Measurements from ENCODE around the gene DHX16.
"Not testable (repeated sequence)": the region's sequence is repeated elsewhere in the genome, so short reads cannot be mapped to it uniquely, and the experiment has no call there.

Gene DHX16

GRCh38 chr6:30679765-30680535 is 7.1 kb upstream of the DHX16 start:
- ATAC-seq (replicated peaks) (no peak), DNase-seq (no peak)
- H3K4me3 Mint-ChIP-seq = peak overlapping the region; percentile 87 to 97
- peak overlapping the region; percentile 82 to 98 for H3K27ac Mint-ChIP-seq
- no peaks in the 10 kb centered on the region for H3K27me3 Mint-ChIP-seq
- H3K9me3 Mint-ChIP-seq = no peaks in the 10 kb centered on the region
- H3K4me1 Mint-ChIP-seq (ENCODE audit: low read depth in 2 of 2) = peaks cover 42 to 52% of the 10 kb centered on the region in 2 donors
- peaks cover 80% of the 10 kb centered on the region for H3K36me3 Mint-ChIP-seq (ENCODE audit: insufficient read depth)

DNA sequence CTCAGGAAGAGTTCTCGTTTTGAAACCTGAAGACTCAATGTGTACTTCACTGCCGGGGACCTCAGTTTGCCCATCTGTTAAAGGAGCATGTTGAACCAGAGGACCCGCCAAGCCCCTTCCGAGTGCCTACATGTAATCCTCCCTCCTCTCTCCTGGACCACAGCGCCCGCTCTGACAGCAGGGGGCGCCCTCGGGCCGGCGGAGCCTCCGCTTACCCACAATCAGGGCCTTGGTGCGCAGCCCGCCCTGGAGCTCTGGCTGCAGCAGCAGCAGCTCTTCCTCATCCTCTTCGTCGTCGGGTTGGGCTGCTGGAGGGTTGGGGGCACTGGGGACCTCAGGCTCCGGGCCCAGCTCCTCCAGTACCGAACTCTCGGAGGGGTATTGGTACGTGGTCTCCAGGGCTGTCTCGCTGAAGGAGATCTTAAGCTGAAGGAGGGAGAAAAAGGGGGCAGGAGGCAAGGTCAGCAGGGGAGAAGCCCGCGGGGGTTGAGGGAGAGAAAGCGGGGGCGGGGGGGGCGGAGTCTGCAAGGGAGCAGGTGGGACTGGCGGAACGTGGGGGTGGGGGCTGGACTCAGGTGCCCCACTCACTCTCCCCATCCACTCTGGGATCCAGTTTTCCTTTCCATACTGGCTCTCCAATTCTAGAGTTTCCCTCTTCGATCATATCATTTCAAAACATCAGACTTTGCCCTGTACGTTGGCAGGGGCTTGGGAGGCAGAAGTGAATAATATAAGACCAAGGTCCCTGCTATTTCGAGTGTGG is 6.3 kb upstream of the DHX16 start:
- peaks cover 40 to 47% of the 10 kb centered on the region in 2 donors for H3K4me1 Mint-ChIP-seq (ENCODE audit: low read depth in 2 of 2)
- DNase-seq = peak; percentile 91 to 94 (median 92)
- H3K4me3 Mint-ChIP-seq = peak overlapping the region; percentile 87 to 97
- H3K27me3 Mint-ChIP-seq = no peaks in the 10 kb centered on the region
- no peaks in the 10 kb centered on the region for H3K9me3 Mint-ChIP-seq
- peaks cover 76% of the 10 kb centered on the region for H3K36me3 Mint-ChIP-seq (ENCODE audit: insufficient read depth)
- peak; percentile 50 for ATAC-seq (replicated peaks)
- peak overlapping the region; percentile 82 to 98 for H3K27ac Mint-ChIP-seq

DNA sequence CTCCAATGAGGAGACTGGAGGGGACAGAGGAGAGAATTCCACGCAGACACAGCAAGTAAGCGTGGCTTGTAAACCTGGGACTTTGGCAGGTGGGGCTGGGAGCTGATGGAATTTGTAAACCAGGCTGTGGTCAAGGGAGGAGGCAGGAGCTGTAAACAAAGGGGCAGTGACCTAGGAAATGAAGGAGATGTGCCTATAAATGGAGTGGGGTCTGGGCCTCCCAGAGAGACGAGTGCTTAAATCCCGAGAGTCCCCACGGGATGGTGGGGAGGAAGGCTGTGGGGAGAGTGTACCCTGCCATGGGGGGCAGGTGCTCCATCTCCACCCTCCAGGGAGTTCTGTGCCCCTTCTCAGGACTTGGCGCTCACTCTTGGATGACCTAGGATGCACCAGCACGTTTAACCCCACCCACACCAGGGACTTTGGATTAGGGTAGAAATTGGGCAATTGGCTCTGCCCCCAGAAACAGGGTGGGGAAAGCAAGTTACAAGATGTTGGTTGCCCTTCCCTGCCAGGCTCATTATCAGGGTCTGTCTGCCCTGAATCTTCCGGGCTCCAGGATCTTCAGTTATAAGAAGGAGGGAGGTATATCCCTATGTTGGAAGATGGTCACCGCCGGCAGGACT is 4.0 kb upstream of the DHX16 start:
- Mint-ChIP-seq H3K27ac (peak overlapping the region; percentile 66 to 81), H3K27me3 (no peaks in the 10 kb centered on the region), H3K9me3 (no peaks in the 10 kb centered on the region), H3K4me3 (no peak overlapping the region), H3K36me3 (ENCODE audit: insufficient read depth) (peaks cover 69% of the 10 kb centered on the region), H3K4me1 (ENCODE audit: low read depth in 2 of 2) (peaks cover 40 to 44% of the 10 kb centered on the region in 2 donors)
- ATAC-seq (replicated peaks) = no peak
- no peak for DNase-seq

GRCh38 chr6:30670760-30671527 is 1.9 kb downstream of the DHX16 start:
- no peaks in the 10 kb centered on the region for H3K27me3 Mint-ChIP-seq
- peaks cover 23 to 26% of the 10 kb centered on the region in 2 donors for H3K4me1 Mint-ChIP-seq (ENCODE audit: low read depth in 2 of 2)
- H3K36me3 Mint-ChIP-seq (ENCODE audit: insufficient read depth) = peaks cover 42% of the 10 kb centered on the region
- H3K4me3 Mint-ChIP-seq = peak overlapping the region; percentile 87 to 93
- peak overlapping the region; percentile 32 to 80 for H3K27ac Mint-ChIP-seq
- no peak for DNase-seq
- no peaks in the 10 kb centered on the region for H3K9me3 Mint-ChIP-seq
- ATAC-seq (replicated peaks) = no peak

- not testable (repeated sequence) for DNase-seq; ATAC-seq (replicated peaks); H3K9me3 Mint-ChIP-seq; H3K27me3 Mint-ChIP-seq; H3K4me3 Mint-ChIP-seq
- Mint-ChIP-seq H3K4me1 (ENCODE audit: low read depth in 2 of 2) (peaks cover 10 to 11% of the 10 kb centered on the region in 2 donors), H3K36me3 (ENCODE audit: insufficient read depth) (peaks cover 68% of the 10 kb centered on the region), H3K27ac (peak overlapping the region in 1 of 2 donors; percentile 60)
Observed at GRCh38 chr6:30666300-30666699, 6.5 kb downstream of the DHX16 start.

GRCh38 chr6:30664994-30665767 is 7.6 kb downstream of the DHX16 start:
- DNase-seq (no peak), ATAC-seq (replicated peaks) (no peak)
- Mint-ChIP-seq H3K27me3 (no peaks in the 10 kb centered on the region), H3K4me3 (no peak overlapping the region), H3K27ac (peak overlapping the region in 1 of 2 donors; percentile 15), H3K36me3 (ENCODE audit: insufficient read depth) (peaks cover 76% of the 10 kb centered on the region), H3K9me3 (no peaks in the 10 kb centered on the region), H3K4me1 (ENCODE audit: low read depth in 2 of 2) (peaks cover under 1 to 4% of the 10 kb centered on the region in 2 donors)

DNA sequence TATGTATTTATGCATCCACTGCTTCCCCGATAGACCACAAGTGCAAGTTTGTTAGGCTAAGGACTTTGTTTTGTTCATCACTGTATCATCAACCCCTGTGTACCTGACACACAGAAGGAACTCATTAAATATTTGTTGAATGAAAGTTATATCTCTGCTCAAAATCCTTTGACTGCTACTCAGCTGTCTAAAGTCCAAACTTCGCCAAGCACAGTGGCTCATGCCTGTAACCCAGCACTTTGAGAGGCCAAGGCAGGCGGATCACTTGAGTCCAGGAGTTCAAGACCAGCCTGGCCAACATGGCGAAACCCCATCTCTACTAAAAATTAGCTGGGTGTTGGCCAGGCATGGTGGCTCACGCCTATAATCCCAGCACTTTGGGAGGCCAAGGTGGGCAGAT is 14.9 kb downstream of the DHX16 start:
- not testable (repeated sequence) for ATAC-seq (replicated peaks); H3K27me3 Mint-ChIP-seq; H3K9me3 Mint-ChIP-seq; H3K4me1 Mint-ChIP-seq (ENCODE audit: low read depth in 2 of 2); DNase-seq; H3K4me3 Mint-ChIP-seq
- H3K27ac Mint-ChIP-seq = peak overlapping the region in 1 of 2 donors; percentile 23
- peaks cover 78% of the 10 kb centered on the region for H3K36me3 Mint-ChIP-seq (ENCODE audit: insufficient read depth)

DNA sequence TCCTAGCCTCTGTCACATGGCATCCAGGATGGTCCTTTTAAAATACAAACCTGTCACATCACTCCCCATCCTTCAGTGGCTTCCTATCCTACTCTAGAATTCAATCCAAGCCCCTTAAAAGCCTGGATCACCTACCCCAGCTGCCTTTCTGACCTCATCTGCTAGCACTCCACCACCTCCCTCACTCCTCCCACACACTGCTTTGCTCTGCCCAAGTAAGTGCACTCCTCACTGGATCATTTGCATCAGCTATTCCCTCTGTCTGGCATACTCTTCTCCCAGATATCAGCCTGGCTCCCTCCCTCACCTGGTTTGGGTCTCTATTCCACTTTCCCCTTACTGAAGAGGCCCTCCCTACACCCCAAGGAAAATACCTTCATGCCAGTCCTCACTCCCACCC is 15.4 kb downstream of the DHX16 start:
- Mint-ChIP-seq H3K36me3 (ENCODE audit: insufficient read depth) (peaks cover 77% of the 10 kb centered on the region), H3K27me3 (no peaks in the 10 kb centered on the region), H3K9me3 (no peaks in the 10 kb centered on the region), H3K4me3 (no peak overlapping the region), H3K4me1 (ENCODE audit: low read depth in 2 of 2) (no peaks in the 10 kb centered on the region), H3K27ac (peak overlapping the region; percentile 23 to 35)
- ATAC-seq (replicated peaks) (no peak), DNase-seq (no peak)

- peak overlapping the region in 1 of 2 donors; percentile 35 for H3K27ac Mint-ChIP-seq
- H3K27me3 Mint-ChIP-seq = no peaks in the 10 kb centered on the region
- H3K4me1 Mint-ChIP-seq (ENCODE audit: low read depth in 2 of 2) = no peaks in the 10 kb centered on the region
- peaks cover 80% of the 10 kb centered on the region for H3K36me3 Mint-ChIP-seq (ENCODE audit: insufficient read depth)
- no peak overlapping the region for H3K4me3 Mint-ChIP-seq
- no peak for ATAC-seq (replicated peaks)
- H3K9me3 Mint-ChIP-seq = no peaks in the 10 kb centered on the region
- no peak for DNase-seq
Observed at GRCh38 chr6:30656513-30656912, 16.3 kb downstream of the DHX16 start.

- H3K4me3 Mint-ChIP-seq = no peak overlapping the region
- no peaks in the 10 kb centered on the region for H3K27me3 Mint-ChIP-seq
- H3K36me3 Mint-ChIP-seq (ENCODE audit: insufficient read depth) = peaks cover 82% of the 10 kb centered on the region
- no peaks in the 10 kb centered on the region for H3K4me1 Mint-ChIP-seq (ENCODE audit: low read depth in 2 of 2)
- H3K9me3 Mint-ChIP-seq = no peaks in the 10 kb centered on the region
- DNase-seq (no peak), ATAC-seq (replicated peaks) (no peak)
- H3K27ac Mint-ChIP-seq = peak overlapping the region in 1 of 2 donors; percentile 1
Observed at GRCh38 chr6:30655743-30656094, 17.1 kb downstream of the DHX16 start.

GRCh38 chr6:30654798-30655742 is 17.7 kb downstream of the DHX16 start:
- H3K4me3 Mint-ChIP-seq = no peak overlapping the region
- ATAC-seq (replicated peaks) = no peak
- H3K9me3 Mint-ChIP-seq = no peaks in the 10 kb centered on the region
- peaks cover 76% of the 10 kb centered on the region for H3K36me3 Mint-ChIP-seq (ENCODE audit: insufficient read depth)
- no peak for DNase-seq
- H3K27ac Mint-ChIP-seq = peak overlapping the region; percentile 1 to 79
- H3K27me3 Mint-ChIP-seq = no peaks in the 10 kb centered on the region
- H3K4me1 Mint-ChIP-seq (ENCODE audit: low read depth in 2 of 2) = no peaks in the 10 kb centered on the region

DNA sequence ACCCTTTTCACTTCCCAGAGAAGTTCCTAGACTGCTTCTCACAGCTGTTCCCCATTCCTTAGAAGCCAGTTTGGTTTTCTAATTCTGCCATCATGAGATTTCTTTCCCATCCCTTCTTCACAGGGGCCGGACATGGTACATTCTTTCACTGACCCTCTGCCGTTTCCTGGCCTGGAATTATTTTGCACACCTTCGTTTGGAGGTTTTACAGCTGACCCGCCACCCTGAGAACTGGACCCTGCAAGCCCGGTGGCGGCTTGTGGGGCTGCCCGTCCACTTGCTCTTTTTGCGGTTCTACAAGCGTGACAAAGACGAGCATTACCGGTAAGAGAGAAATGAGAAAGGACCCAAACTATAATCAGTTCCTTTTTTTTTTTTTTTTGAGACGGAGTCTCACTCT is 21.7 kb downstream of the DHX16 start:
- ATAC-seq (replicated peaks) = no peak
- no peaks in the 10 kb centered on the region for H3K9me3 Mint-ChIP-seq
- peaks cover 48% of the 10 kb centered on the region for H3K36me3 Mint-ChIP-seq (ENCODE audit: insufficient read depth)
- H3K27me3 Mint-ChIP-seq = no peaks in the 10 kb centered on the region
- peaks cover 11 to 13% of the 10 kb centered on the region in 2 donors for H3K4me1 Mint-ChIP-seq (ENCODE audit: low read depth in 2 of 2)
- peak overlapping the region in 1 of 2 donors; percentile 44 for H3K27ac Mint-ChIP-seq
- no peak overlapping the region for H3K4me3 Mint-ChIP-seq
- no peak for DNase-seq

Data from effector memory CD8-positive, alpha-beta T cell (primary cell).